Erythroblast (primary cell): ENCODE data around the gene GADD45A.

Experiments used
- GATA1 ChIP-seq: IDR thresholded peaks from 2 replicates; pipeline ENCODE4 v1.6.1; 2011; ENCODE audit warnings: low read depth, mild to moderate bottlenecking, control low read depth, low read length, moderate library complexity
- POLR2A ChIP-seq: IDR thresholded peaks from 2 replicates; pipeline ENCODE4 v1.6.1; 2011; ENCODE audit warnings: mild to moderate bottlenecking, low read length

- TF ChIP-seq POLR2A, result no peak
- TF ChIP-seq GATA1, result no peak
Observed at GRCh38 chr1:67677408-67677807, 7.6 kb upstream of the GADD45A start.
